ENCODE data around the gene LPAR4. TPM values are rescaled to one million over a fixed set of nuclear protein-coding genes. Genes with fewer than 3 reads are reported as not detected.

LPAR4 gene
- total and polyA plus RNA-seq, 2 of the 4 experiments (the other 2 are of a cell fraction), result not detected

DNA sequence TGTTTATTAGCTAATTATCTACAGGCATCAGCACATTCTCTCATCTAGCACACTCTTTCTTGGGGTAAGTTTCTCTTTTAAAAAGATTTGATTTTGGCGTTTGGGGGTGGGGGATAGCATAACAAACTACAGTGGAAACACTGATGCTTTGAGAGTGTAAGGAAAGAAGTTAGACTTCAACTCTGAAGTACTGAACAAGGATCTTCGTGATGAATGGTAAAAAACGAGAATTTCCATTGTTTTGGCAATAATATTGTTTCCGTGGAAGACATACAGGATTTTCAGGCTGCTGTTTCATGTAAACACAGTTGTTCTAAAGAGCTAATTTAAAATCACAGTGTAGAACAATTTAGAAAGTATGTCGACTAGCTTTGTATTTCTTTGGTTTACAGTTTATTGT, 451 bp downstream of the LPAR4 start:
- POLR2A ChIA-PET (ENCODE audit: unreplicated experiment), result no interaction called here

More for the DNA sequence above, 451 bp downstream of the LPAR4 start:
- Histone ChIP-seq H2AK5ac (ENCODE audit: low read depth, low read length) (no peak overlapping the region), H3K56ac (ENCODE audit: extremely low read depth, insufficient read depth, low read length) (no peak overlapping the region), H3K23ac (ENCODE audit: low read depth, low read length) (no peak overlapping the region), H4K5ac (ENCODE audit: low read depth, low read length) (no peak overlapping the region), H2AFZ (replicated peaks; ENCODE audit: low read length, poor library complexity) (no peak overlapping the region), H2BK5ac (ENCODE audit: low read depth, low read length, poor library complexity, severe bottlenecking) (no peak overlapping the region), H3K4me2 (ENCODE audit: low read depth, low read length) (peak overlapping the region; percentile 53), H4K8ac (ENCODE audit: low read depth in 2 of 2, low read length in 2 of 2) (no peak overlapping the region), H3K9ac (ENCODE audit: low read depth, low read length) (no peak overlapping the region), H2BK120ac (ENCODE audit: low read depth, low read length) (no peak overlapping the region), H3K36me3 (ENCODE audit: control insufficient read depth, insufficient read depth, low read length) (no peaks in the 10 kb centered on the region), H3K14ac (replicated peaks; ENCODE audit: low read depth, low read length) (no peak overlapping the region), H3K4me1 (ENCODE audit: control insufficient read depth, insufficient read depth, low read length) (no peaks in the 10 kb centered on the region), H4K20me1 (ENCODE audit: insufficient read depth, low read length) (no peaks in the 10 kb centered on the region), H2AK9ac (replicated peaks; ENCODE audit: low read depth, low read length, poor library complexity) (no peak overlapping the region), H4K91ac (ENCODE audit: insufficient read depth, low read depth, low read length) (no peak overlapping the region), H3K18ac (ENCODE audit: low read depth, low read length) (no peak overlapping the region), H2BK15ac (ENCODE audit: low read depth, low read length) (no peak overlapping the region), H3K79me1 (ENCODE audit: low read depth in 1 of 2, low read length in 2 of 2) (no peaks in the 10 kb centered on the region), H3K9me3 (ENCODE audit: control insufficient read depth, insufficient read depth, low read length) (no peaks in the 10 kb centered on the region), H3K9me1 (ENCODE audit: insufficient read depth, low read length) (no peaks in the 10 kb centered on the region), H3K4me3 (ENCODE audit: insufficient read depth, low read depth, low read length) (peak overlapping the region; percentile 42; the same call in 1 of the 2 replicates), H3K27ac (ENCODE audit: insufficient read depth, low read length) (no peak overlapping the region), H2BK20ac (ENCODE audit: low read depth, low read length) (no peak overlapping the region), H3K4ac (ENCODE audit: low read depth, low read length) (no peak overlapping the region), H3K27me3 (ENCODE audit: control insufficient read depth, insufficient read depth, low read length) (no peaks in the 10 kb centered on the region)
- no peak for ATAC-seq (ENCODE audit: low read depth)
- dilution Hi-C loops (cut with HindIII; ENCODE audit: low sequenced_read_pairs, unreplicated experiment), result no loop called here
- no peak for DNase-seq
- CTCF ChIA-PET, result no interaction called here
- TF ChIP-seq CHD1 (IDR thresholded peaks at IDR 0.05; ENCODE audit: low read depth, low read length) (no peak), POLR2A (IDR thresholded peaks at IDR 0.05; ENCODE audit: low read depth, low read length) (no peak), RAD21 (IDR thresholded peaks at IDR 0.05; ENCODE audit: low read length) (no peak), ELK1 (IDR thresholded peaks at IDR 0.05; ENCODE audit: borderline replicate concordance, low read depth, low read length) (no peak), RFX5 (IDR thresholded peaks at IDR 0.05; ENCODE audit: low read depth, low read length) (no peak)
- WGBS, 2 experiments (ENCODE audit: extremely low coverage in 2 of 2, insufficient read length in 1 of 2), result 0% methylated on average over 2 of the region's 5 CpGs; no CpG with 5 or more reads in 1 of the 2 experiments
- no TSS peak for BruUV-seq (replicated peaks)
- intact Hi-C loops (cut with micrococcal nuclease), result no loop called here
- in situ Hi-C loops (cut with MboI; ENCODE audit: low sequenced_read_pairs), result no loop called here

Measured in IMR-90 (cell line).